IMR-90 (cell line): Measurements from ENCODE around the gene STK36. TPM values are rescaled to one million over a fixed set of nuclear protein-coding genes. Genes with fewer than 3 reads are reported as not detected.
A peak's percentile ranks its signal among the peaks of the same experiment; 100 is the strongest.

Experiments
- ATAC-seq: fragments of 200-7000 bp; cut with Tn5 transposase; 2 replicates; pipeline ENCODE4 v1.9.1; 2020; ENCODE audit warnings: low read depth, mild to moderate bottlenecking, moderate library complexity
- BruUV-seq: library from RNA; stranded (reverse); fragments of 400-500 nt; replicated peaks from 2 replicates; lab custom pipeline; 2021; lab: Mats Ljungman, UMichigan
- CTCF ChIA-PET: fragments of 300-600 bp; formaldehyde crosslinking; extraction: SDS; loops from one replicate; lab custom pipeline; 2021; ENCODE audit warnings: antibody characterized with exemption; lab: Yijun Ruan, JAX
- POLR2A ChIA-PET: fragments of 300-600 bp; sonication (Branson Sonifier 250); formaldehyde crosslinking; loops from one replicate; lab custom pipeline; 2022; ENCODE audit warnings: antibody characterized with exemption; ENCODE audit not compliant: unreplicated experiment; lab: Charles Lee
- DNase-seq: peaks from one replicate; pipeline ENCODE4 v3.0.0; 2013
- H2AFZ ChIP-seq: replicated peaks from 2 replicates; pipeline ENCODE3; 2013; ENCODE audit warnings: low read length, mild to moderate bottlenecking; ENCODE audit not compliant: poor library complexity
- H2AK5ac ChIP-seq: 2 replicates; pipeline ENCODE4 v1.6.1; 2013; ENCODE audit warnings: low read depth, low read length, inconsistent platforms
- H2AK9ac ChIP-seq: replicated peaks from 2 replicates; pipeline ENCODE3; 2013; ENCODE audit warnings: mild to moderate bottlenecking, low read depth, low read length, moderate library complexity; ENCODE audit not compliant: poor library complexity
- H2BK120ac ChIP-seq: 2 replicates; pipeline ENCODE4 v1.6.1; 2013; ENCODE audit warnings: low read depth, low read length, inconsistent platforms
- H2BK15ac ChIP-seq: 3 replicates; pipeline ENCODE4 v1.6.1; 2013; ENCODE audit warnings: low read depth, low read length, inconsistent platforms
- H2BK20ac ChIP-seq: 2 replicates; pipeline ENCODE4 v1.6.1; 2013; ENCODE audit warnings: low read depth, mild to moderate bottlenecking, inconsistent platforms, low read length, moderate library complexity
- H2BK5ac ChIP-seq: 2 replicates; pipeline ENCODE4 v1.6.1; 2013; ENCODE audit warnings: mild to moderate bottlenecking, low read depth, low read length, inconsistent platforms; ENCODE audit not compliant: poor library complexity, severe bottlenecking
- H3K14ac ChIP-seq: replicated peaks from 2 replicates; pipeline ENCODE4 v1.6.1; 2013; ENCODE audit warnings: low read depth, low read length, inconsistent platforms
- H3K18ac ChIP-seq: 2 replicates; pipeline ENCODE4 v1.6.1; 2013; ENCODE audit warnings: low read depth, low read length, control low read depth
- H3K23ac ChIP-seq: 2 replicates; pipeline ENCODE4 v1.6.1; 2013; ENCODE audit warnings: low read depth, low read length, inconsistent platforms
- H3K27ac ChIP-seq: 2 replicates; pipeline ENCODE4 v1.5.1; 2013; ENCODE audit warnings: mild to moderate bottlenecking, control low read depth, low read length; ENCODE audit not compliant: insufficient read depth
- H3K27me3 ChIP-seq: 2 replicates; pipeline ENCODE4 v1.6.1; 2013; ENCODE audit warnings: low read length; ENCODE audit not compliant: control insufficient read depth, insufficient read depth
- H3K36me3 ChIP-seq: 2 replicates; pipeline ENCODE4 v1.6.1; 2013; ENCODE audit warnings: low read length, mixed read lengths; ENCODE audit not compliant: control insufficient read depth, insufficient read depth
- H3K4ac ChIP-seq: 2 replicates; pipeline ENCODE4 v1.6.1; 2013; ENCODE audit warnings: low read depth, low read length, inconsistent platforms
- H3K4me1 ChIP-seq: 2 replicates; pipeline ENCODE4 v1.6.1; 2013; ENCODE audit warnings: low read length, mixed read lengths; ENCODE audit not compliant: control insufficient read depth, insufficient read depth
- H3K4me2 ChIP-seq: 2 replicates; pipeline ENCODE4 v1.6.1; 2013; ENCODE audit warnings: low read depth, mild to moderate bottlenecking, control low read depth, low read length, moderate library complexity
- H3K4me3 ChIP-seq: 2 replicates; pipeline ENCODE4 v1.5.1; 2013; ENCODE audit warnings: low read depth, mild to moderate bottlenecking, control low read depth, low read length, moderate library complexity; ENCODE audit not compliant: insufficient read depth
- H3K56ac ChIP-seq: 2 replicates; pipeline ENCODE4 v1.6.1; 2013; ENCODE audit warnings: low read length, inconsistent platforms; ENCODE audit not compliant: insufficient read depth; ENCODE audit errors: extremely low read depth
- H3K79me1 ChIP-seq, 2 experiments: 2 replicates each; pipeline ENCODE4 v1.6.1; 2013; ENCODE audit warnings: low read length in 2 of 2, inconsistent platforms in 1 of 2, low read depth in 1 of 2
- H3K9ac ChIP-seq: 2 replicates; pipeline ENCODE4 v1.6.1; 2013; ENCODE audit warnings: low read depth, low read length, control low read depth
- H3K9me1 ChIP-seq: 2 replicates; pipeline ENCODE4 v1.6.1; 2013; ENCODE audit warnings: low read length, inconsistent platforms; ENCODE audit not compliant: insufficient read depth
- H3K9me3 ChIP-seq: 2 replicates; pipeline ENCODE4 v1.6.1; 2013; ENCODE audit warnings: low read length; ENCODE audit not compliant: control insufficient read depth, insufficient read depth
- H4K20me1 ChIP-seq: 2 replicates; pipeline ENCODE4 v1.6.1; 2013; ENCODE audit warnings: low read length, inconsistent platforms; ENCODE audit not compliant: insufficient read depth
- H4K5ac ChIP-seq: 2 replicates; pipeline ENCODE4 v1.6.1; 2013; ENCODE audit warnings: mild to moderate bottlenecking, low read depth, low read length, control low read depth
- H4K8ac ChIP-seq, 2 experiments: 2 replicates each; pipeline ENCODE4 v1.6.1; 2013; ENCODE audit warnings: low read depth in 2 of 2, low read length in 2 of 2, control low read depth in 1 of 2, inconsistent platforms in 1 of 2
- H4K91ac ChIP-seq: 2 replicates; pipeline ENCODE4 v1.6.1; 2013; ENCODE audit warnings: low read depth, low read length, inconsistent platforms; ENCODE audit not compliant: insufficient read depth
- ELK1 ChIP-seq: fragments of 150-350 bp; IDR thresholded peaks from 2 replicates; pipeline ENCODE4 v1.6.1; 2016; ENCODE audit warnings: low read depth, mild to moderate bottlenecking, low read length, moderate library complexity, borderline replicate concordance
- FOS ChIP-seq: fragments of 150-350 bp; IDR thresholded peaks from 2 replicates; pipeline ENCODE4 v1.6.1; 2016; ENCODE audit warnings: low read depth, low read length
- MAZ ChIP-seq: IDR thresholded peaks from 2 replicates; pipeline ENCODE4 v1.6.1; 2012; ENCODE audit warnings: low read depth, mild to moderate bottlenecking, low read length, improper control_type of control experiment, moderate library complexity, borderline replicate concordance
- MXI1 ChIP-seq: IDR thresholded peaks from 2 replicates; pipeline ENCODE4 v1.6.1; 2012; ENCODE audit warnings: low read depth, mild to moderate bottlenecking, low read length, moderate library complexity, borderline replicate concordance
- RAD21 ChIP-seq: IDR thresholded peaks from 2 replicates; pipeline ENCODE4 v1.6.1; 2012; ENCODE audit warnings: low read length, improper control_type of control experiment
- RCOR1 ChIP-seq: IDR thresholded peaks from 2 replicates; pipeline ENCODE4 v1.6.1; 2012; ENCODE audit warnings: mild to moderate bottlenecking, low read length, improper control_type of control experiment; ENCODE audit not compliant: insufficient replicate concordance
- SMC3 ChIP-seq: fragments of 150-350 bp; IDR thresholded peaks from 2 replicates; pipeline ENCODE4 v1.6.1; 2016; ENCODE audit warnings: low read depth, mild to moderate bottlenecking, antibody characterized with exemption, low read length, moderate library complexity
- WGBS, 2 experiments: methylation state at CpG; one replicate each; pipeline versions ENCODE4 v1.1.5 to v1.1.7; 2013; ENCODE audit warnings: missing lambda C conversion rate in 2 of 2; ENCODE audit not compliant: insufficient read length in 1 of 2; ENCODE audit errors: extremely low coverage in 2 of 2; 5-methylcytosine and 5-hydroxymethylcytosine counted together
- dilution Hi-C: fragments of 300-500 bp; cut with HindIII; formaldehyde crosslinking; loops from one replicate; pipeline ENCODE4 v1.14.3; 2018; ENCODE audit warnings: low sequenced_read_pairs; ENCODE audit not compliant: unreplicated experiment
- in situ Hi-C: fragments of 300-500 bp; cut with MboI; formaldehyde crosslinking; loops from 3 replicates; pipeline ENCODE4 v1.14.3; 2019; ENCODE audit warnings: low sequenced_read_pairs, inconsistent platforms, mixed read lengths
- intact Hi-C: fragments of 100-400 bp; cut with micrococcal nuclease; formaldehyde crosslinking; loops from 2 replicates; pipeline ENCODE4 v1.10.0; 2022
- polyA plus RNA-seq, 3 experiments: library from polyadenylated mRNA; depleted of rRNA; stranded (reverse); fragments of >200 nt; gene quantifications; 2 replicates each; pipeline ENCODE4 v1.2.3, GENCODE V29; 2012; ENCODE audit warnings: low replicate concordance in 1 of 3
- total RNA-seq: library from RNA; depleted of rRNA; stranded (reverse); fragments of >200 nt; gene quantifications from 2 replicates; pipeline ENCODE4 v1.2.3, GENCODE V29; 2012

STK36 gene
- total and polyA plus RNA-seq, 2 of the 4 experiments (the other 2 are of a cell fraction): 17.6 to 44.5 TPM

- Histone ChIP-seq H3K18ac (peak overlapping the region; percentile 22; the same call in 1 of the 2 replicates), H3K9ac (no peak overlapping the region), H3K14ac (no peak overlapping the region), H3K4me1 (peaks cover 10% of the 10 kb centered on the region), H3K27ac (no peak overlapping the region), H3K9me1 (peaks cover 16% of the 10 kb centered on the region), H2BK15ac (no peak overlapping the region), H2BK5ac (no peak overlapping the region), H3K4me2 (peak overlapping the region; percentile 84; the same call in 1 of the 2 replicates), H3K36me3 (no peaks in the 10 kb centered on the region), H4K5ac (0 out of 2 replicates have a peak overlapping the region, but pooled peaks have one; percentile 34), H4K91ac (no peak overlapping the region), H4K8ac (no peak overlapping the region), H3K4ac (no peak overlapping the region), H3K79me1 (peaks cover 32 to 72% of the 10 kb centered on the region in 2 experiments), H3K4me3 (no peak overlapping the region), H2BK120ac (no peak overlapping the region), H2AK5ac (no peak overlapping the region), H4K20me1 (no peaks in the 10 kb centered on the region), H2AK9ac (no peak overlapping the region), H3K27me3 (no peaks in the 10 kb centered on the region), H2AFZ (no peak overlapping the region), H2BK20ac (no peak overlapping the region), H3K9me3 (no peaks in the 10 kb centered on the region), H3K23ac (no peak overlapping the region), H3K56ac (no peak overlapping the region)
- ChIA-PET POLR2A (no interaction called here), CTCF (no interaction called here)
- no TSS peak for BruUV-seq
- peak; percentile 51; the same call in 1 of the 2 replicates for ATAC-seq
- in situ Hi-C loops (no loop called here), dilution Hi-C loops (no loop called here), intact Hi-C loops (no loop called here)
- TF ChIP-seq RAD21 (no peak), MXI1 (no peak), FOS (0 out of 2 replicates have a peak, but pooled peaks have one; percentile 14), ELK1 (no peak), MAZ (no peak), SMC3 (no peak), RCOR1 (no peak)
- peak; percentile 51 for DNase-seq
- WGBS, 2 experiments: no CpG with 5 or more reads among the region's 3 CpGs
Measured at GRCh38 chr2:218717262-218717661, 45.4 kb downstream of the STK36 start.
